ENCODE data around the gene SLC7A5. TPM values are rescaled to one million over a fixed set of nuclear protein-coding genes. Genes with fewer than 3 reads are reported as not detected.

The SLC7A5 gene
- total RNA-seq, 2 donors from 2014 or later, result 1.6 to 3.4 TPM

DNA sequence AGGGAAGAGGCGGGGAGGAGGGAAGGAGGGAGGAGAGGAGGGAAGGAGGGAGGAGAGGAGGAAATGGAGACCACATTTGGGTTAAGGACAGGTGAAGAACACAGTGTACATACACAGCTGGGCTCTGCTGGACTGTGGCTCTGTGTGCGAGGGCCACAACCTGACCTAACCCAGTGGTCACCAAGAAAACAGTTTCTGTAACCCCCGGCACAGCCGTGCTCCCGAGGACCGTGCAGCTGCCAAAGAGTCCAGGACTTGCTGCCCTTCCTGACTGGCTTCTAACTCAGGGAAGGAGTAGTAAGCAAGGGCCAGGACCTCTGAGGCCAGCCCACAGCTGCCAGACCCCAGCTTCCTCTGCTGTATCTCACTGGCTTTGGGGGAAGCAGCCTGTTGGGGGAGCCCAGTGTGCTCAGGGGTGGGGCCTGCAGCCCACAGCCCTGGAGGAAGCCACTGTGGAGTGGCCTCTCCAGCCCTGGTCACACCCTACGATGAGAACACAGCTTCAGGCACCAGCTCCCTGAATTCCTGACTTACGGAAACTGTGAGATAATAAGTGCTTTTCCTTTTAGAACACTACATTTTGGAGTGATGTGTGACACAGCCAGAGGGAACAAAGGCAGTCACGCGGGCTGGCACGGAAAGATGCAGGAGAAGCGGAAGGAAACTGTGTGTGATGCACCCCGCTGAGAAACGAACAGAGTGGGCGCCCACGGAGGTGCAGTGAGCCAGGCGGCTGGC, 32.3 kb downstream of the SLC7A5 start:
- H3K27ac ChIP-seq, result no peak overlapping the region
- H3K4me1 ChIP-seq, result no peaks in the 10 kb centered on the region
- H3K4me3 ChIP-seq, result no peak overlapping the region
- intact Hi-C loops (cut with DNase I), result no loop called here
- TF ChIP-seq POLR2A (IDR thresholded peaks at IDR 0.05) (no peak), CTCF (IDR thresholded peaks at IDR 0.05) (no peak)
- no peak for DNase-seq
- H3K9me3 ChIP-seq, result no peaks in the 10 kb centered on the region
- 77 to 94% methylated on average over 17 of the region's 17 CpGs for WGBS, 2 donors
- H3K27me3 ChIP-seq, result no peaks in the 10 kb centered on the region
- H3K36me3 ChIP-seq (replicated peaks in 1 of 2; ENCODE audit: insufficient read depth in 1 of 2, low read depth in 2 of 2), result peaks cover 0 to 3% of the 10 kb centered on the region in 2 donors
- ATAC-seq, result peak; percentile 36

- Histone ChIP-seq H3K4me1 (no peaks in the 10 kb centered on the region), H3K27me3 (no peaks in the 10 kb centered on the region), H3K27ac (no peak overlapping the region), H3K9me3 (no peaks in the 10 kb centered on the region), H3K36me3 (replicated peaks in 1 of 2; ENCODE audit: insufficient read depth in 1 of 2, low read depth in 2 of 2) (peaks cover 0 to 3% of the 10 kb centered on the region in 2 donors), H3K4me3 (no peak overlapping the region)
- TF ChIP-seq CTCF (IDR thresholded peaks at IDR 0.05), result no peak
- no peak for TF ChIP-seq POLR2A (IDR thresholded peaks at IDR 0.05)
- ATAC-seq, result no peak
- intact Hi-C loops (cut with DNase I), result no loop called here
- 92 to 95% methylated on average over 11 to 17 of the region's 17 CpGs for WGBS, 2 donors
- DNase-seq, result no peak
Measured at GRCh38 chr16:87836346-87836843, 32.9 kb downstream of the SLC7A5 start.

DNA sequence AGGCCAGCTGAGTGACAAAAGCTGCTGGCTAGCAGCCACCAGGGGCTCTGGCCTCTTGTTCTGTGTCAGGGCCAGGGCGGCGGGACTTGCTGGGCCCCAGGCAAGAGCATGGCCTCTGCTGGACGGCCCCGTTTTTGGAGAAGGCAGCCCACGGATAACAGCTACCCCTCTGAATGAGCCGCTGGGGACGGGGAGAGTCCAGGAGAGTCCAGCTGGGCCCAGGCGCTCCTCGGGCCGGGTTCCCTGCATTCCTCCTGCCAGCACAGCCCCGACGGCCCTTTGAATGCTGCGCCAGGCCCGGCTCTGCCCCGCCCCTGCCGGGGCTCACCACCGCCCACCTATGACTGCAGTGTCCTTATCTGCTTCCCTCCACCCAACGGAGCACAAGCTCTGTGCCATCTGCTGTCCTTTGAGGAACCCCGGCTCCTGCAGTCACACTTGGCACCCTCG, 33.4 kb downstream of the SLC7A5 start:
- H3K9me3 ChIP-seq, result no peaks in the 10 kb centered on the region
- DNase-seq (no peak), ATAC-seq (no peak)
- no peaks in the 10 kb centered on the region for H3K4me1 ChIP-seq
- intact Hi-C loops (cut with DNase I), result no loop called here
- peaks cover 0 to 3% of the 10 kb centered on the region in 2 donors for H3K36me3 ChIP-seq (replicated peaks in 1 of 2; ENCODE audit: insufficient read depth in 1 of 2, low read depth in 2 of 2)
- no peaks in the 10 kb centered on the region for H3K27me3 ChIP-seq
- TF ChIP-seq CTCF (IDR thresholded peaks at IDR 0.05) (no peak), POLR2A (IDR thresholded peaks at IDR 0.05) (no peak)
- H3K27ac ChIP-seq, result no peak overlapping the region
- 93% methylated on average over 16 to 20 of the region's 20 CpGs for WGBS, 2 donors
- no peak overlapping the region for H3K4me3 ChIP-seq

GRCh38 chr16:87834668-87835473, 34.4 kb downstream of the SLC7A5 start:
- ATAC-seq (no peak), DNase-seq (no peak)
- WGBS, 2 donors, result 70 to 77% methylated on average over 7 to 23 of the region's 24 CpGs
- H3K27me3 ChIP-seq, result no peaks in the 10 kb centered on the region
- TF ChIP-seq CTCF (IDR thresholded peaks at IDR 0.05) (no peak), POLR2A (IDR thresholded peaks at IDR 0.05) (no peak)
- no peaks in the 10 kb centered on the region for H3K9me3 ChIP-seq
- peaks cover 0 to 3% of the 10 kb centered on the region in 2 donors for H3K36me3 ChIP-seq (replicated peaks in 1 of 2; ENCODE audit: insufficient read depth in 1 of 2, low read depth in 2 of 2)
- no peak overlapping the region for H3K27ac ChIP-seq
- intact Hi-C loops (cut with DNase I), result no loop called here
- H3K4me3 ChIP-seq, result no peak overlapping the region
- no peaks in the 10 kb centered on the region for H3K4me1 ChIP-seq
